H1 (cell line): ENCODE measurements around the gene ZFR. TPM values are rescaled to one million over a fixed set of nuclear protein-coding genes. Genes with fewer than 3 reads are reported as not detected.

Experiments used
- CTCF ChIA-PET: fragments of 300-600 bp; sonication (Branson Sonifier 250); formaldehyde crosslinking; loops from one replicate; lab custom pipeline; 2021; ENCODE audit not compliant: partially characterized antibody; lab: Charles Lee
- POLR2A ChIA-PET: fragments of 300-600 bp; sonication (Branson Sonifier 250); formaldehyde crosslinking; loops from one replicate; lab custom pipeline; 2021; ENCODE audit warnings: inconsistent platforms; ENCODE audit not compliant: partially characterized antibody; lab: Charles Lee
- DNase-seq, 2 experiments: peaks; one replicate each; pipeline versions ENCODE4 v3.0.0 to v3.0.0-alpha.2; 2010 to 2022; ENCODE audit warnings: low spot score in 2 of 2, low read depth in 1 of 2, mixed read lengths in 1 of 2
- FAIRE-seq: peaks from 2 replicates; lab custom pipeline; 2011; peaks lifted over from hg19 to GRCh38; lab: Jason Lieb, UNC
- H2AFZ ChIP-seq: 2 replicates; pipeline ENCODE4 v1.8.1; 2012; ENCODE audit warnings: low read length, inconsistent platforms
- H2AK5ac ChIP-seq: 2 replicates; pipeline ENCODE4 v1.6.1; 2013; ENCODE audit warnings: low read depth, low read length
- H2BK120ac ChIP-seq: replicated peaks from 2 replicates; pipeline ENCODE3; 2013; ENCODE audit warnings: low read depth, low read length, inconsistent platforms
- H2BK12ac ChIP-seq: 2 replicates; pipeline ENCODE4 v1.6.1; 2013; ENCODE audit warnings: low read depth, low read length
- H2BK15ac ChIP-seq: 2 replicates; pipeline ENCODE4 v1.6.1; 2013; ENCODE audit warnings: low read length
- H2BK20ac ChIP-seq: 2 replicates; pipeline ENCODE4 v1.6.1; 2013; ENCODE audit warnings: low read length
- H2BK5ac ChIP-seq: 2 replicates; pipeline ENCODE4 v1.6.1; 2013; ENCODE audit warnings: low read depth, low read length
- H3K14ac ChIP-seq: 2 replicates; pipeline ENCODE4 v1.6.1; 2013; ENCODE audit warnings: inconsistent platforms; ENCODE audit not compliant: insufficient read length
- H3K18ac ChIP-seq: 2 replicates; pipeline ENCODE4 v1.6.1; 2013; ENCODE audit warnings: low read length; ENCODE audit errors: extremely low read depth
- H3K23ac ChIP-seq: 2 replicates; pipeline ENCODE4 v1.6.1; 2013; ENCODE audit warnings: inconsistent platforms; ENCODE audit not compliant: insufficient read length
- H3K23me2 ChIP-seq: 2 replicates; pipeline ENCODE4 v1.6.1; 2013; ENCODE audit warnings: low read depth, low read length
- H3K27ac ChIP-seq: 2 replicates; pipeline ENCODE4 v1.6.1; 2011; ENCODE audit warnings: low read depth, low read length, inconsistent platforms
- H3K27me3 ChIP-seq, 4 experiments: replicated peaks in 1 of 4; 1 replicate in 1 of 4; 2 replicates in 3 of 4; pipeline versions ENCODE4 v1.6.1 to v1.8.1; 2011 to 2013; ENCODE audit warnings: low read length in 3 of 4, mild to moderate bottlenecking in 3 of 4, inconsistent platforms in 2 of 4, mixed read lengths in 2 of 4, moderate library complexity in 1 of 4; ENCODE audit not compliant: control insufficient read depth in 3 of 4, insufficient read depth in 3 of 4; ENCODE audit errors: extremely low read depth in 1 of 4
- H3K36me3 ChIP-seq, 4 experiments: 2 replicates each; pipeline versions ENCODE4 v1.6.1 to v1.8.1; 2011 to 2013; ENCODE audit warnings: mild to moderate bottlenecking in 4 of 4, low read length in 3 of 4, moderate library complexity in 2 of 4, control low read depth in 1 of 4, inconsistent platforms in 1 of 4; ENCODE audit not compliant: insufficient read depth in 4 of 4, control insufficient read depth in 2 of 4
- H3K4ac ChIP-seq: replicated peaks from 2 replicates; pipeline ENCODE3; 2013; ENCODE audit warnings: low read length, low read depth, mixed read lengths, inconsistent platforms; ENCODE audit not compliant: insufficient read length
- H3K4me1 ChIP-seq, 4 experiments: replicated peaks in 1 of 4; 1 replicate in 1 of 4; 2 replicates in 3 of 4; pipeline versions ENCODE4 v1.6.1 to v1.8.1; 2011 to 2013; ENCODE audit warnings: low read length in 3 of 4, inconsistent platforms in 2 of 4, mixed read lengths in 1 of 4; ENCODE audit not compliant: insufficient read depth in 4 of 4, control insufficient read depth in 3 of 4
- H3K4me2 ChIP-seq, 2 experiments: 2 replicates each; pipeline versions ENCODE4 v1.6.1 to v1.8.1; 2011 to 2013; ENCODE audit warnings: low read depth in 2 of 2, low read length in 2 of 2, control low read depth in 1 of 2, inconsistent platforms in 1 of 2, mild to moderate bottlenecking in 1 of 2; ENCODE audit not compliant: insufficient read depth in 1 of 2
- H3K4me3 ChIP-seq, 4 experiments: fragments of 200-600, 300-600 bp in 1 of 4; sonication (generic), shearing (Covaris generic), sonication (Bioruptor Twin) in 1 of 4; 2 replicates each; pipeline versions ENCODE4 v1.5.1 to v1.8.1; 2011 to 2016; ENCODE audit warnings: low read length in 4 of 4, low read depth in 3 of 4, control low read depth in 2 of 4, inconsistent platforms in 2 of 4, mild to moderate bottlenecking in 2 of 4, mixed read lengths in 1 of 4, moderate library complexity in 1 of 4; ENCODE audit not compliant: insufficient read depth in 2 of 4; ENCODE audit errors: extremely low read depth in 1 of 4
- H3K56ac ChIP-seq: replicated peaks from 2 replicates; pipeline ENCODE3; 2013; ENCODE audit warnings: low read depth, mild to moderate bottlenecking, mixed read lengths, low read length, inconsistent platforms; ENCODE audit not compliant: insufficient read length
- H3K79me1 ChIP-seq: 2 replicates; pipeline ENCODE4 v1.6.1; 2013; ENCODE audit warnings: low read depth, low read length, control low read depth
- H3K79me2 ChIP-seq, 2 experiments: 2 replicates each; pipeline versions ENCODE4 v1.6.1 to v1.8.1; 2012 to 2013; ENCODE audit warnings: low read length in 2 of 2, mild to moderate bottlenecking in 2 of 2, inconsistent platforms in 1 of 2; ENCODE audit not compliant: insufficient read depth in 2 of 2, control insufficient read depth in 1 of 2
- H3K9ac ChIP-seq, 4 experiments: replicated peaks in 1 of 4; 1 replicate in 1 of 4; 2 replicates in 3 of 4; pipeline versions ENCODE4 v1.6.1 to v1.8.1; 2011 to 2013; ENCODE audit warnings: low read depth in 3 of 4, low read length in 3 of 4, control low read depth in 2 of 4, mild to moderate bottlenecking in 2 of 4, moderate library complexity in 2 of 4, inconsistent platforms in 1 of 4; ENCODE audit errors: extremely low read depth in 1 of 4
- H3K9me3 ChIP-seq, 2 experiments: 2 replicates each; pipeline versions ENCODE4 v1.6.1 to v1.8.1; 2012 to 2013; ENCODE audit warnings: mild to moderate bottlenecking in 2 of 2, moderate library complexity in 2 of 2, control low read depth in 1 of 2, inconsistent platforms in 1 of 2, low read depth in 1 of 2, low read length in 1 of 2, mixed read lengths in 1 of 2; ENCODE audit not compliant: insufficient read depth in 2 of 2
- H4K20me1 ChIP-seq, 2 experiments: replicated peaks in 1 of 2; 2 replicates each; pipeline versions ENCODE3 to v1.8.1; 2011 to 2013; ENCODE audit warnings: inconsistent platforms in 2 of 2, low read length in 2 of 2, mild to moderate bottlenecking in 1 of 2; ENCODE audit not compliant: insufficient read depth in 2 of 2, control insufficient read depth in 1 of 2
- H4K5ac ChIP-seq: 2 replicates; pipeline ENCODE4 v1.6.1; 2013; ENCODE audit warnings: low read length, low read depth, mixed read lengths, inconsistent platforms; ENCODE audit not compliant: insufficient read length
- H4K8ac ChIP-seq: 2 replicates; pipeline ENCODE4 v1.8.0; 2013; ENCODE audit warnings: mild to moderate bottlenecking, moderate library complexity, low read length, inconsistent platforms; ENCODE audit not compliant: insufficient read depth; ENCODE audit errors: extremely low read depth
- H4K91ac ChIP-seq: replicated peaks from 2 replicates; pipeline ENCODE3; 2013; ENCODE audit warnings: low read length, mixed read lengths, inconsistent platforms; ENCODE audit not compliant: insufficient read length
- CREB1 ChIP-seq: IDR thresholded peaks from 2 replicates; pipeline ENCODE4 v1.6.1; 2012; ENCODE audit warnings: inconsistent platforms
- CTBP2 ChIP-seq: IDR thresholded peaks from 2 replicates; pipeline ENCODE4 v1.7.0; 2011; ENCODE audit warnings: borderline replicate concordance, mild to moderate bottlenecking, moderate library complexity, mixed read lengths, low read length; ENCODE audit not compliant: insufficient read depth, insufficient read length
- EGR1 ChIP-seq: IDR thresholded peaks from 2 replicates; pipeline ENCODE4 v1.6.1; 2011; ENCODE audit warnings: low read depth, low read length, borderline replicate concordance
- EP300 ChIP-seq, 2 experiments: IDR thresholded peaks; 1 replicate in 1 of 2; 2 replicates in 1 of 2; pipeline ENCODE4 v1.6.1; 2011 to 2012; ENCODE audit warnings: low read depth in 2 of 2, low read length in 2 of 2, mild to moderate bottlenecking in 2 of 2, borderline replicate concordance in 1 of 2, inconsistent platforms in 1 of 2, moderate library complexity in 1 of 2
- FOSL1 ChIP-seq: IDR thresholded peaks from 2 replicates; pipeline ENCODE4 v1.6.1; 2011; ENCODE audit warnings: mild to moderate bottlenecking, low read depth, low read length, moderate library complexity; ENCODE audit not compliant: insufficient read depth
- KDM4A ChIP-seq: IDR thresholded peaks from one replicate; pipeline ENCODE4 v1.7.1; 2012; ENCODE audit warnings: low read depth, mild to moderate bottlenecking, moderate library complexity, low read length, inconsistent platforms; ENCODE audit not compliant: severe bottlenecking
- POLR2A ChIP-seq, 2 experiments: IDR thresholded peaks; 1 replicate in 1 of 2; 2 replicates in 1 of 2; pipeline ENCODE4 v1.6.1; 2011; ENCODE audit warnings: low read depth in 2 of 2, low read length in 2 of 2, mild to moderate bottlenecking in 2 of 2; ENCODE audit errors: control extremely low read depth in 1 of 2
- SIX5 ChIP-seq: IDR thresholded peaks from 2 replicates; pipeline ENCODE4 v1.6.1; 2011; ENCODE audit warnings: mild to moderate bottlenecking, low read depth, low read length
- SP2 ChIP-seq: IDR thresholded peaks from 2 replicates; pipeline ENCODE4 v1.6.1; 2012; ENCODE audit warnings: mild to moderate bottlenecking, low read length, inconsistent platforms
- SRF ChIP-seq: IDR thresholded peaks from 2 replicates; pipeline ENCODE4 v1.6.1; 2011; ENCODE audit warnings: mild to moderate bottlenecking, low read depth, low read length, moderate library complexity
- SUZ12 ChIP-seq: fragments of 200-600 bp; sonication (generic); IDR thresholded peaks from 2 replicates; pipeline ENCODE4 v1.6.1; 2012; ENCODE audit warnings: mild to moderate bottlenecking, inconsistent platforms, low read length, moderate library complexity, mixed read lengths
- YY1 ChIP-seq: IDR thresholded peaks from 2 replicates; pipeline ENCODE4 v1.6.1; 2011; ENCODE audit warnings: low read depth, mild to moderate bottlenecking, low read length
- ZNF274 ChIP-seq: IDR thresholded peaks from 2 replicates; pipeline ENCODE4 v1.7.0; 2012; ENCODE audit warnings: low read length, borderline replicate concordance; ENCODE audit errors: extremely low read depth
- WGBS, 2 experiments: shearing (Covaris generic) in 1 of 2; methylation state at CpG; one replicate each; pipeline versions ENCODE4 v1.1.6 to v1.1.7; 2013 to 2015; ENCODE audit warnings: low lambda C conversion rate in 2 of 2, mixed read lengths in 2 of 2, inconsistent platforms in 1 of 2, low coverage in 1 of 2, missing lambda C conversion rate in 1 of 2; ENCODE audit not compliant: insufficient replicate concordance in 2 of 2, insufficient coverage in 1 of 2, insufficient read length in 1 of 2; ENCODE audit errors: extremely low coverage in 1 of 2, missing lambda C conversion rate in 1 of 2; 5-methylcytosine and 5-hydroxymethylcytosine counted together
- polyA plus RNA-seq, 7 experiments: library from polyadenylated mRNA; depleted of rRNA in 3 of 7; stranded (reverse) in 5 of 7; unstranded in 2 of 7; fragments of >200 nt in 5 of 7; fragments of 200-250 nt in 2 of 7; gene quantifications; 1 replicate in 5 of 7; 2 replicates in 1 of 7; 4 replicates in 1 of 7; pipeline versions ENCODE4 v1.2.1 to v1.2.3, GENCODE V29; 2011 to 2013; ENCODE audit warnings: missing spikeins in 2 of 7, mixed read lengths in 2 of 7
- total RNA-seq: library from RNA; stranded (reverse); fragmentation: NEBNext Ultra II Directional; extraction: Animal tissue kit (Norgen Biotek cat#: 25700); gene quantifications from 2 replicates; pipeline ENCODE4 v1.2.1, GENCODE V29; 2021

The ZFR gene
- total and polyA plus RNA-seq, 2 of the 8 experiments (the other 6 are each of a cell fraction or from before 2014, with no cell fraction given): 68.8 to 92.7 TPM

- ChIA-PET POLR2A (no interaction called here), CTCF (interaction anchor here (1.3 to 2.1 kb wide), 3 partner anchors 15 to 114 kb away, joined by 3 to 7 read pairs (median 6); no protein-coding TSS in a partner anchor)
- H3K18ac ChIP-seq: no peak overlapping the region
- H2BK5ac ChIP-seq: no peak overlapping the region
- H3K23me2 ChIP-seq: no peaks in the 10 kb centered on the region
- no peak overlapping the region for H2BK15ac ChIP-seq
- no peak overlapping the region for H2AFZ ChIP-seq
- H3K4me3 ChIP-seq: no peak overlapping the region
- H3K36me3 ChIP-seq: no peaks in the 10 kb centered on the region
- no peak overlapping the region for H3K23ac ChIP-seq
- H2BK20ac ChIP-seq: no peak overlapping the region
- H3K79me1 ChIP-seq: no peaks in the 10 kb centered on the region
- H3K4me2 ChIP-seq: no peak overlapping the region
- DNase-seq: no peak
- no peak overlapping the region for H4K91ac ChIP-seq
- no peak overlapping the region for H2BK12ac ChIP-seq
- WGBS, 2 experiments: 98% methylated on average over 2 of the region's 2 CpGs; no CpG with 5 or more reads in 1 of the 2 experiments
- H3K14ac ChIP-seq: no peak overlapping the region
- no peak overlapping the region for H3K9ac ChIP-seq
- FAIRE-seq: no peak
- H3K4me1 ChIP-seq: no peaks in the 10 kb centered on the region
- no peak overlapping the region for H2BK120ac ChIP-seq
- no peak overlapping the region for H4K5ac ChIP-seq
- H2AK5ac ChIP-seq: no peak overlapping the region
- no peaks in the 10 kb centered on the region for H3K79me2 ChIP-seq
- H3K56ac ChIP-seq: no peak overlapping the region
- no peak overlapping the region for H4K8ac ChIP-seq
- no peaks in the 10 kb centered on the region for H4K20me1 ChIP-seq
- peaks cover 23 to 25% of the 10 kb centered on the region in 2 experiments for H3K9me3 ChIP-seq
- no peaks in the 10 kb centered on the region for H3K27me3 ChIP-seq
- no peak overlapping the region for H3K4ac ChIP-seq
- H3K27ac ChIP-seq: no peak overlapping the region
- TF ChIP-seq SIX5 (no peak), SRF (no peak), ZNF274 (no peak), CREB1 (no peak), SUZ12 (no peak), KDM4A (no peak), EP300 (IDR thresholded peaks at IDR 0.05; ENCODE audit: borderline replicate concordance in 1 of 2, low read depth in 2 of 2, low read length in 2 of 2) (no peak), YY1 (no peak), CTBP2 (no peak), SP2 (no peak), POLR2A (IDR thresholded peaks at IDR 0.05; ENCODE audit: control extremely low read depth in 1 of 2, low read depth in 2 of 2, low read length in 2 of 2) (no peak), EGR1 (no peak), FOSL1 (no peak)
These were observed 97.7 kb downstream of the ZFR start for GRCh38 chr5:32346869-32347268.
